OCI-LY7 (cell line): ENCODE measurements around the gene PDRG1.

Source experiments
- CTCF ChIP-seq: fragments of 200-600 bp; sonication (generic); conservative IDR thresholded peaks from 2 replicates; pipeline ENCODE4 v1.5.1; 2014; ENCODE audit warnings: mild to moderate bottlenecking, antibody characterized with exemption, low read length, moderate library complexity, mixed read lengths
- EZH2phosphoT487 ChIP-seq: fragments of 200-600 bp; sonication (generic); IDR thresholded peaks from 2 replicates; pipeline ENCODE4 v1.6.1; 2018; ENCODE audit warnings: low read depth, borderline replicate concordance, mild to moderate bottlenecking, mixed run types, antibody characterized with exemption, low read length, moderate library complexity, mixed read lengths

GRCh38 chr20:31992086-31992485 is 40.2 kb upstream of the PDRG1 start:
- TF ChIP-seq CTCF = no peak
- TF ChIP-seq EZH2phosphoT487 = no peak
